GM12878 (cell line): ENCODE data around the gene ZC3H7B.

ENCODE experiments used
- EZH2 ChIP-seq: IDR thresholded peaks from 2 replicates; pipeline ENCODE4 v1.6.1; 2012; ENCODE audit warnings: low read depth, mild to moderate bottlenecking, control low read depth, inconsistent platforms, low read length, borderline replicate concordance; ENCODE audit not compliant: control insufficient read depth
- FOXM1 ChIP-seq: IDR thresholded peaks from 2 replicates; pipeline ENCODE4 v1.6.1; 2012; ENCODE audit warnings: low read depth, mild to moderate bottlenecking, inconsistent platforms, low read length, moderate library complexity
- HCFC1 ChIP-seq: fragments of 150-350 bp; IDR thresholded peaks from 2 replicates; pipeline ENCODE4 v1.6.1; 2014; ENCODE audit warnings: low read length
- JUND ChIP-seq: IDR thresholded peaks from 2 replicates; pipeline ENCODE4 v1.6.1; 2012; ENCODE audit warnings: low read depth, mild to moderate bottlenecking, low read length, improper control_type of control experiment, moderate library complexity
- NR2C2 ChIP-seq: IDR thresholded peaks from 2 replicates; pipeline ENCODE4 v1.6.1; 2011; ENCODE audit warnings: borderline replicate concordance, low read depth; ENCODE audit not compliant: control insufficient read depth, insufficient read length
- POLR2A ChIP-seq: IDR thresholded peaks from 2 replicates; pipeline ENCODE4 v1.6.1; 2011; ENCODE audit warnings: low read depth, mild to moderate bottlenecking, low read length
- POLR2AphosphoS2 ChIP-seq: IDR thresholded peaks from 2 replicates; pipeline ENCODE4 v1.6.1; 2011; ENCODE audit warnings: low read depth, mild to moderate bottlenecking, low read length, improper control_type of control experiment, moderate library complexity
- RAD21 ChIP-seq: IDR thresholded peaks from 2 replicates; pipeline ENCODE4 v1.6.1; 2011; ENCODE audit warnings: mild to moderate bottlenecking, low read depth, low read length, moderate library complexity; ENCODE audit not compliant: insufficient read depth
- TBL1XR1 ChIP-seq: IDR thresholded peaks from 2 replicates; pipeline ENCODE4 v1.6.1; 2012; ENCODE audit warnings: low read depth, low read length, improper control_type of control experiment
- TF ChIP-seq, protein P1 (sequence below): IDR thresholded peaks from 2 replicates; pipeline ENCODE4 v1.6.1; 2012; ENCODE audit warnings: low read depth, low read length, improper control_type of control experiment
- TF ChIP-seq, protein P2 (sequence below), 3 experiments: IDR thresholded peaks in 2 of 3; conservative IDR thresholded peaks in 1 of 3; 2 replicates each; pipeline ENCODE4 v1.5.1; 2011; ENCODE audit warnings: low read depth in 3 of 3, low read length in 3 of 3, mild to moderate bottlenecking in 3 of 3, control low read depth in 2 of 3, moderate library complexity in 2 of 3, inconsistent platforms in 1 of 3, mixed read lengths in 1 of 3; ENCODE audit not compliant: control insufficient read depth in 2 of 3, insufficient read depth in 1 of 3; ENCODE audit errors: extremely low read depth in 1 of 3
- TF ChIP-seq, protein P3 (sequence below): fragments of 450-650 bp; formaldehyde crosslinking; IDR thresholded peaks from 2 replicates; pipeline ENCODE4 v1.5.0; 2022; ENCODE audit warnings: mild to moderate bottlenecking, missing genetic modification characterization

DNA sequence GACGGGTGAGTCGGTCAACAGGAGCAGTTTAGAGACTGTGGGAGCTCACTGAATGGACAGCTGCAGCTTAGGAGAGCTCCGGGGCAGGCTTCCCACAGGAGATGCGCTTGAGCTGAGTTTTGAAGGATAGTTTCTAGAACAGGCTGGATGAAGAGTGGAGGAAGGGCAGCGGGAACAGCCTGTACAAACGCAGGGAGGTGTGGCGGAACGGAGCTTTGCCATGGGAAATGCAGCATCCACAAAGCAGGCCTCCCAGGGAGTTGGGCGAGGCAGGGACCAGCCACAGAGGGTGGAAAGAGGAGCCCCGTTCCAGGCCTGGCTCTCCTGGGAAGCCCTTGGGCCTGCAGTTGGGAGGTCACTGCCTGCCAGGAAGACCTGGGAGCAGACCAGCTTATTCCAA lies 53.7 kb downstream of the ZC3H7B start:
- TF ChIP-seq, protein P1, sequence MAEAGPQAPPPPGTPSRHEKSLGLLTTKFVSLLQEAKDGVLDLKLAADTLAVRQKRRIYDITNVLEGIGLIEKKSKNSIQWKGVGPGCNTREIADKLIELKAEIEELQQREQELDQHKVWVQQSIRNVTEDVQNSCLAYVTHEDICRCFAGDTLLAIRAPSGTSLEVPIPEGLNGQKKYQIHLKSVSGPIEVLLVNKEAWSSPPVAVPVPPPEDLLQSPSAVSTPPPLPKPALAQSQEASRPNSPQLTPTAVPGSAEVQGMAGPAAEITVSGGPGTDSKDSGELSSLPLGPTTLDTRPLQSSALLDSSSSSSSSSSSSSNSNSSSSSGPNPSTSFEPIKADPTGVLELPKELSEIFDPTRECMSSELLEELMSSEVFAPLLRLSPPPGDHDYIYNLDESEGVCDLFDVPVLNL, result no peak
- TF ChIP-seq FOXM1 (no peak), RAD21 (no peak), TBL1XR1 (no peak), EZH2 (no peak), HCFC1 (no peak), POLR2A (no peak), JUND (no peak), NR2C2 (no peak), POLR2AphosphoS2 (no peak)
- TF ChIP-seq, protein P2, sequence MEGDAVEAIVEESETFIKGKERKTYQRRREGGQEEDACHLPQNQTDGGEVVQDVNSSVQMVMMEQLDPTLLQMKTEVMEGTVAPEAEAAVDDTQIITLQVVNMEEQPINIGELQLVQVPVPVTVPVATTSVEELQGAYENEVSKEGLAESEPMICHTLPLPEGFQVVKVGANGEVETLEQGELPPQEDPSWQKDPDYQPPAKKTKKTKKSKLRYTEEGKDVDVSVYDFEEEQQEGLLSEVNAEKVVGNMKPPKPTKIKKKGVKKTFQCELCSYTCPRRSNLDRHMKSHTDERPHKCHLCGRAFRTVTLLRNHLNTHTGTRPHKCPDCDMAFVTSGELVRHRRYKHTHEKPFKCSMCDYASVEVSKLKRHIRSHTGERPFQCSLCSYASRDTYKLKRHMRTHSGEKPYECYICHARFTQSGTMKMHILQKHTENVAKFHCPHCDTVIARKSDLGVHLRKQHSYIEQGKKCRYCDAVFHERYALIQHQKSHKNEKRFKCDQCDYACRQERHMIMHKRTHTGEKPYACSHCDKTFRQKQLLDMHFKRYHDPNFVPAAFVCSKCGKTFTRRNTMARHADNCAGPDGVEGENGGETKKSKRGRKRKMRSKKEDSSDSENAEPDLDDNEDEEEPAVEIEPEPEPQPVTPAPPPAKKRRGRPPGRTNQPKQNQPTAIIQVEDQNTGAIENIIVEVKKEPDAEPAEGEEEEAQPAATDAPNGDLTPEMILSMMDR (IDR thresholded peaks at IDR 0.05 in 2 of 3, conservative IDR thresholded peaks at IDR 0.05 in 1 of 3; ENCODE audit: control insufficient read depth in 2 of 3, extremely low read depth in 1 of 3, insufficient read depth in 1 of 3, low read depth in 3 of 3, low read length in 3 of 3), result no peak
- TF ChIP-seq, protein P3, sequence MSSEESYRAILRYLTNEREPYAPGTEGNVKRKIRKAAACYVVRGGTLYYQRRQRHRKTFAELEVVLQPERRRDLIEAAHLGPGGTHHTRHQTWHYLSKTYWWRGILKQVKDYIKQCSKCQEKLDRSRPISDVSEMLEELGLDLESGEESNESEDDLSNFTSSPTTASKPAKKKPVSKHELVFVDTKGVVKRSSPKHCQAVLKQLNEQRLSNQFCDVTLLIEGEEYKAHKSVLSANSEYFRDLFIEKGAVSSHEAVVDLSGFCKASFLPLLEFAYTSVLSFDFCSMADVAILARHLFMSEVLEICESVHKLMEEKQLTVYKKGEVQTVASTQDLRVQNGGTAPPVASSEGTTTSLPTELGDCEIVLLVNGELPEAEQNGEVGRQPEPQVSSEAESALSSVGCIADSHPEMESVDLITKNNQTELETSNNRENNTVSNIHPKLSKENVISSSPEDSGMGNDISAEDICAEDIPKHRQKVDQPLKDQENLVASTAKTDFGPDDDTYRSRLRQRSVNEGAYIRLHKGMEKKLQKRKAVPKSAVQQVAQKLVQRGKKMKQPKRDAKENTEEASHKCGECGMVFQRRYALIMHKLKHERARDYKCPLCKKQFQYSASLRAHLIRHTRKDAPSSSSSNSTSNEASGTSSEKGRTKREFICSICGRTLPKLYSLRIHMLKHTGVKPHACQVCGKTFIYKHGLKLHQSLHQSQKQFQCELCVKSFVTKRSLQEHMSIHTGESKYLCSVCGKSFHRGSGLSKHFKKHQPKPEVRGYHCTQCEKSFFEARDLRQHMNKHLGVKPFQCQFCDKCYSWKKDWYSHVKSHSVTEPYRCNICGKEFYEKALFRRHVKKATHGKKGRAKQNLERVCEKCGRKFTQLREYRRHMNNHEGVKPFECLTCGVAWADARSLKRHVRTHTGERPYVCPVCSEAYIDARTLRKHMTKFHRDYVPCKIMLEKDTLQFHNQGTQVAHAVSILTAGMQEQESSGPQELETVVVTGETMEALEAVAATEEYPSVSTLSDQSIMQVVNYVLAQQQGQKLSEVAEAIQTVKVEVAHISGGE (CRISPR knock-in tag), result no peak
